ENCODE results near the gene TNFSF10. TPM values are rescaled to one million over a fixed set of nuclear protein-coding genes. Genes with fewer than 3 reads are reported as not detected.

TNFSF10 gene
- polyA plus RNA-seq, 1 donor from 2014 or later, result not detected

- Histone ChIP-seq H3F3A (ENCODE audit: insufficient read depth, low read length, poor library complexity, severe bottlenecking) (no peaks in the 10 kb centered on the region), H4K20me1 (ENCODE audit: insufficient read depth) (no peaks in the 10 kb centered on the region), H3K4me3 (ENCODE audit: low read length) (no peak overlapping the region), H3K27me3 (ENCODE audit: insufficient read depth, low read depth, low read length) (no peaks in the 10 kb centered on the region), H3K9ac (ENCODE audit: low read length) (no peak overlapping the region), H3K9me3 (ENCODE audit: low read length) (no peaks in the 10 kb centered on the region), H3K4me2 (ENCODE audit: low read length) (no peak overlapping the region), H3K9me2 (ENCODE audit: insufficient read depth, low read length) (no peaks in the 10 kb centered on the region), H3K36me3 (ENCODE audit: insufficient read depth, low read length) (no peaks in the 10 kb centered on the region), H2AFZ (ENCODE audit: low read depth, low read length) (no peak overlapping the region), H3K27ac (ENCODE audit: low read length) (no peak overlapping the region), H3K79me2 (replicated peaks; ENCODE audit: insufficient read depth, low read length) (no peaks in the 10 kb centered on the region)
- TF ChIP-seq CTCF (IDR thresholded peaks at IDR 0.05; ENCODE audit: poor library complexity, severe bottlenecking), result no peak
- TF ChIP-seq EP300 (conservative IDR thresholded peaks at IDR 0.05; ENCODE audit: poor library complexity, severe bottlenecking), result no peak
- TF ChIP-seq REST (IDR thresholded peaks at IDR 0.05; ENCODE audit: borderline replicate concordance), result no peak
- TF ChIP-seq SMC3 (conservative IDR thresholded peaks at IDR 0.05; ENCODE audit: poor library complexity), result no peak
- TF ChIP-seq RAD21 (conservative IDR thresholded peaks at IDR 0.05), result no peak
- TF ChIP-seq POLR2AphosphoS5 (IDR thresholded peaks at IDR 0.05), result no peak
- no peak for TF ChIP-seq EZH2 (IDR thresholded peaks at IDR 0.05; ENCODE audit: borderline replicate concordance, insufficient read depth, low read length, poor library complexity, severe bottlenecking)
- no peak for TF ChIP-seq MXI1 (conservative IDR thresholded peaks at IDR 0.05; ENCODE audit: poor library complexity, severe bottlenecking)
- no peak for TF ChIP-seq TAF1 (IDR thresholded peaks at IDR 0.05; ENCODE audit: low read depth)
Measured at GRCh38 chr3:172543419-172543818, 20.2 kb upstream of the TNFSF10 start.

- H3F3A ChIP-seq (ENCODE audit: insufficient read depth, low read length, poor library complexity, severe bottlenecking), result no peaks in the 10 kb centered on the region
- no peaks in the 10 kb centered on the region for H3K9me3 ChIP-seq (ENCODE audit: low read length)
- no peak overlapping the region for H2AFZ ChIP-seq (ENCODE audit: low read depth, low read length)
- H3K4me2 ChIP-seq (ENCODE audit: low read length), result no peak overlapping the region
- no peaks in the 10 kb centered on the region for H3K79me2 ChIP-seq (replicated peaks; ENCODE audit: insufficient read depth, low read length)
- H3K9ac ChIP-seq (ENCODE audit: low read length), result no peak overlapping the region
- no peak overlapping the region for H3K27ac ChIP-seq (ENCODE audit: low read length)
- H3K4me3 ChIP-seq (ENCODE audit: low read length), result no peak overlapping the region
- H3K36me3 ChIP-seq (ENCODE audit: insufficient read depth, low read length), result no peaks in the 10 kb centered on the region
- H4K20me1 ChIP-seq (ENCODE audit: insufficient read depth), result no peaks in the 10 kb centered on the region
- TF ChIP-seq MXI1 (conservative IDR thresholded peaks at IDR 0.05; ENCODE audit: poor library complexity, severe bottlenecking) (no peak), REST (IDR thresholded peaks at IDR 0.05; ENCODE audit: borderline replicate concordance) (no peak), SMC3 (conservative IDR thresholded peaks at IDR 0.05; ENCODE audit: poor library complexity) (no peak), EP300 (conservative IDR thresholded peaks at IDR 0.05; ENCODE audit: poor library complexity, severe bottlenecking) (no peak), CTCF (IDR thresholded peaks at IDR 0.05; ENCODE audit: poor library complexity, severe bottlenecking) (no peak), RAD21 (conservative IDR thresholded peaks at IDR 0.05) (no peak), POLR2AphosphoS5 (IDR thresholded peaks at IDR 0.05) (no peak), EZH2 (IDR thresholded peaks at IDR 0.05; ENCODE audit: borderline replicate concordance, insufficient read depth, low read length, poor library complexity, severe bottlenecking) (no peak), TAF1 (IDR thresholded peaks at IDR 0.05; ENCODE audit: low read depth) (no peak)
- H3K9me2 ChIP-seq (ENCODE audit: insufficient read depth, low read length), result no peaks in the 10 kb centered on the region
- no peaks in the 10 kb centered on the region for H3K27me3 ChIP-seq (ENCODE audit: insufficient read depth, low read depth, low read length)
Measured at GRCh38 chr3:172542999-172543398, 19.8 kb upstream of the TNFSF10 start.

Data from neural cell (in vitro differentiated cells).